ENCODE results near the gene HNMT. TPM values are rescaled to one million over a fixed set of nuclear protein-coding genes. Genes with fewer than 3 reads are reported as not detected.

The HNMT gene
- total RNA-seq, 1 donor from 2014 or later, result 64.0 TPM

- no peak for DNase-seq (ENCODE audit: low spot score in 2 of 2)
- FAIRE-seq, result no peak
Measured at GRCh38 chr2:138003411-138003810, 39.1 kb downstream of the HNMT start.

- FAIRE-seq (no peak), DNase-seq (ENCODE audit: low spot score in 2 of 2) (no peak)
Measured at GRCh38 chr2:138007431-138007830, 43.2 kb downstream of the HNMT start.

- no peak for DNase-seq (ENCODE audit: low spot score in 2 of 2)
- FAIRE-seq, result no peak
Measured at GRCh38 chr2:138009622-138010021, 45.3 kb downstream of the HNMT start.

- no peak for DNase-seq (ENCODE audit: low spot score in 2 of 2)
- no peak for FAIRE-seq
Measured at GRCh38 chr2:138010890-138011289, 46.6 kb downstream of the HNMT start.

GRCh38 chr2:138012082-138012481 lies 47.8 kb downstream of the HNMT start:
- FAIRE-seq, result no peak
- DNase-seq (ENCODE audit: low spot score in 2 of 2), result no peak

- DNase-seq (ENCODE audit: low spot score in 2 of 2) (no peak), FAIRE-seq (no peak)
Measured at GRCh38 chr2:138012968-138013367, 48.7 kb downstream of the HNMT start.

GRCh38 chr2:138013639-138014038 lies 49.4 kb downstream of the HNMT start:
- no peak for FAIRE-seq
- no peak for DNase-seq (ENCODE audit: low spot score in 2 of 2)

- DNase-seq (ENCODE audit: low spot score in 2 of 2), result no peak
- no peak for FAIRE-seq
Measured at GRCh38 chr2:138015494-138015893, 51.2 kb downstream of the HNMT start.

GRCh38 chr2:138016351-138017087 lies 52.2 kb downstream of the HNMT start:
- DNase-seq (ENCODE audit: low spot score in 2 of 2) (no peak), FAIRE-seq (no peak)

GRCh38 chr2:138017824-138018223 lies 53.6 kb downstream of the HNMT start:
- no peak for FAIRE-seq
- no peak for DNase-seq (ENCODE audit: low spot score in 2 of 2)

- FAIRE-seq (no peak), DNase-seq (ENCODE audit: low spot score in 2 of 2) (no peak)
Measured at GRCh38 chr2:138018866-138019688, 54.8 kb downstream of the HNMT start.

- FAIRE-seq, result no peak
- no peak for DNase-seq (ENCODE audit: low spot score in 2 of 2)
Measured at GRCh38 chr2:138020432-138020831, 56.2 kb downstream of the HNMT start.

GRCh38 chr2:138021154-138021553 lies 56.9 kb downstream of the HNMT start:
- FAIRE-seq, result no peak

GRCh38 chr2:138023298-138023697 lies 59.0 kb downstream of the HNMT start:
- DNase-seq (ENCODE audit: low spot score in 2 of 2) (no peak), FAIRE-seq (no peak)

More at GRCh38 chr2:138021154-138021553, 56.9 kb downstream of the HNMT start:
- DNase-seq (ENCODE audit: low spot score in 2 of 2), result no peak

- DNase-seq (ENCODE audit: low spot score in 2 of 2), result no peak
- FAIRE-seq, result no peak
Measured at GRCh38 chr2:138023976-138024375, 59.7 kb downstream of the HNMT start.

GRCh38 chr2:138026111-138027020 lies 62.1 kb downstream of the HNMT start:
- DNase-seq (ENCODE audit: low spot score in 2 of 2), result no peak
- FAIRE-seq, result no peak

GRCh38 chr2:138028538-138028937 lies 64.3 kb downstream of the HNMT start:
- DNase-seq (ENCODE audit: low spot score in 2 of 2) (no peak), FAIRE-seq (no peak)

GRCh38 chr2:138029276-138029675 lies 65.0 kb downstream of the HNMT start:
- DNase-seq (ENCODE audit: low spot score in 2 of 2) (no peak), FAIRE-seq (no peak)

- no peak for FAIRE-seq
- no peak for DNase-seq (ENCODE audit: low spot score in 2 of 2)
Measured at GRCh38 chr2:138030459-138030858, 66.2 kb downstream of the HNMT start.

GRCh38 chr2:138032334-138032733 lies 68.1 kb downstream of the HNMT start:
- DNase-seq (ENCODE audit: low spot score in 2 of 2), result no peak
- FAIRE-seq, result no peak

- DNase-seq (ENCODE audit: low spot score in 2 of 2) (no peak), FAIRE-seq (no peak)
Measured at GRCh38 chr2:138034536-138034935, 70.3 kb downstream of the HNMT start.

Data from frontal cortex (tissue), 4 donors.